Measurements from ENCODE around the gene HECTD3. TPM values are rescaled to one million over a fixed set of nuclear protein-coding genes. Genes with fewer than 3 reads are reported as not detected.

Gene HECTD3
- polyA plus RNA-seq, 3 donors = 13.9 to 53.9 (median 16.7) TPM

GRCh38 chr1:45007311-45007710 lies 3.8 kb downstream of the HECTD3 start:
- H3K9ac ChIP-seq (ENCODE audit: insufficient read depth, low read length, poor library complexity, severe bottlenecking) = no peak overlapping the region
- H3K27ac ChIP-seq (ENCODE audit: low read depth in 1 of 2, low read length in 2 of 2) = no peak overlapping the region
- 88% methylated on average over 10 of the region's 11 CpGs for WGBS (ENCODE audit: insufficient coverage)
- H4K20me1 ChIP-seq (ENCODE audit: insufficient read depth, low read length) = peaks cover 23% of the 10 kb centered on the region
- no peak overlapping the region for H3K4me3 Mint-ChIP-seq
- TF ChIP-seq CTCF (IDR thresholded peaks at IDR 0.05) = no peak
- H3K9me3 ChIP-seq (replicated peaks in 1 of 2; ENCODE audit: control insufficient read depth in 1 of 2, insufficient read depth in 1 of 2, low read length in 2 of 2) = no peaks in the 10 kb centered on the region
- intact Hi-C loops (cut with micrococcal nuclease) = no loop called here
- peak overlapping the region in 1 of 7 donors; percentile 28 for H3K27ac Mint-ChIP-seq
- H3K27me3 Mint-ChIP-seq (ENCODE audit: low read depth in 3 of 3) = no peaks in the 10 kb centered on the region
- no peaks in the 10 kb centered on the region for H3K27me3 ChIP-seq (ENCODE audit: control insufficient read depth in 2 of 2, insufficient read depth in 2 of 2, low read length in 2 of 2)
- peaks cover 70 to 75% of the 10 kb centered on the region in 2 donors for H3K36me3 ChIP-seq (replicated peaks in 1 of 2; ENCODE audit: control insufficient read depth in 1 of 2, insufficient read depth in 2 of 2, low read length in 2 of 2)
- no peak overlapping the region for H3K4me3 ChIP-seq (replicated peaks in 1 of 3; ENCODE audit: low read depth in 2 of 3, low read length in 3 of 3)
- peaks cover 29% of the 10 kb centered on the region for H3K4me1 Mint-ChIP-seq
- DNase-seq = no peak
- no peaks in the 10 kb centered on the region for H3K9me3 Mint-ChIP-seq
- no peak overlapping the region for H3K4me2 ChIP-seq (replicated peaks; ENCODE audit: extremely low read depth, low read length, poor library complexity, severe bottlenecking)
- no peak overlapping the region for H2AFZ ChIP-seq (ENCODE audit: insufficient read depth, low read depth, low read length, poor library complexity, severe bottlenecking)
- H3K4me1 ChIP-seq (ENCODE audit: control insufficient read depth in 1 of 2, insufficient read depth in 2 of 2, low read length in 2 of 2) = peaks cover 22 to 28% of the 10 kb centered on the region in 2 donors
- H3K79me2 ChIP-seq (ENCODE audit: insufficient read depth, low read length) = peaks cover 23% of the 10 kb centered on the region
- peaks cover 73 to 76% of the 10 kb centered on the region in 2 donors for H3K36me3 Mint-ChIP-seq

DNA sequence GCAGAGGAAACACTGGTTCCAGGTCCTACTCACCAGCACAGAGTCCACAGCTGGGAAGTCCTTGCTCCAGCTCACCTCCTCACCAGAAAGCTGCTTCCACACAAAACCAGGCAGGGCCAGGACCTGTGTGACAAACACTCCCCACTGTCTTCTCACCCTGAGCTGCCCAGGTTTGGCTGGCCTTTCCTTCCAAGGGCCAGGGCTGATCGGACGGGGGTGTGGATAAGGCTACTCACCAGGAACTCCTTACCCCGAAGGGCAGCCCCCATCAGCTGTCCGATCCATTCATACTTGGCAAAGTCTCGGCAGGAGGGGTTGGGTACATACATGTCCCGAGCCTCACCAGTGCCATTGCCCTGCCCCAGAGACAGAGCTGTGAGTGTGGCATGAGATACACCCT lies 5.4 kb downstream of the HECTD3 start:
- Histone ChIP-seq H3K27me3 (ENCODE audit: control insufficient read depth in 2 of 2, insufficient read depth in 2 of 2, low read length in 2 of 2) (no peaks in the 10 kb centered on the region), H2AFZ (ENCODE audit: insufficient read depth, low read depth, low read length, poor library complexity, severe bottlenecking) (no peak overlapping the region), H3K4me3 (replicated peaks in 1 of 3; ENCODE audit: low read depth in 2 of 3, low read length in 3 of 3) (no peak overlapping the region), H3K36me3 (replicated peaks in 1 of 2; ENCODE audit: control insufficient read depth in 1 of 2, insufficient read depth in 2 of 2, low read length in 2 of 2) (peaks cover 73 to 84% of the 10 kb centered on the region in 2 donors), H3K9me3 (replicated peaks in 1 of 2; ENCODE audit: control insufficient read depth in 1 of 2, insufficient read depth in 1 of 2, low read length in 2 of 2) (no peaks in the 10 kb centered on the region), H3K79me2 (ENCODE audit: insufficient read depth, low read length) (peaks cover 16% of the 10 kb centered on the region), H3K4me2 (replicated peaks; ENCODE audit: extremely low read depth, low read length, poor library complexity, severe bottlenecking) (no peak overlapping the region), H3K27ac (ENCODE audit: low read depth in 1 of 2, low read length in 2 of 2) (no peak overlapping the region), H3K9ac (ENCODE audit: insufficient read depth, low read length, poor library complexity, severe bottlenecking) (no peak overlapping the region), H3K4me1 (ENCODE audit: control insufficient read depth in 1 of 2, insufficient read depth in 2 of 2, low read length in 2 of 2) (peaks cover 22 to 26% of the 10 kb centered on the region in 2 donors), H4K20me1 (ENCODE audit: insufficient read depth, low read length) (peaks cover 19% of the 10 kb centered on the region)
- H3K4me1 Mint-ChIP-seq = peaks cover 31% of the 10 kb centered on the region
- 98% methylated on average over 6 of the region's 6 CpGs for WGBS (ENCODE audit: insufficient coverage)
- peaks cover 78 to 85% of the 10 kb centered on the region in 2 donors for H3K36me3 Mint-ChIP-seq
- no peak for TF ChIP-seq CTCF (IDR thresholded peaks at IDR 0.05)
- DNase-seq = no peak
- no peaks in the 10 kb centered on the region for H3K27me3 Mint-ChIP-seq (ENCODE audit: low read depth in 3 of 3)
- H3K4me3 Mint-ChIP-seq = no peak overlapping the region
- no peak overlapping the region for H3K27ac Mint-ChIP-seq
- intact Hi-C loops (cut with micrococcal nuclease) = no loop called here
- H3K9me3 Mint-ChIP-seq = no peaks in the 10 kb centered on the region

Data from CD14-positive monocyte (primary cell).